SJCRH30 (cell line): Measurements from ENCODE around the gene NOL4L. TPM values are rescaled to one million over a fixed set of nuclear protein-coding genes. Genes with fewer than 3 reads are reported as not detected.
"Not testable (repeated sequence)": the region's sequence is repeated elsewhere in the genome, so short reads cannot be mapped to it uniquely, and the experiment has no call there.

Experiments
- DNase-seq, 2 experiments: peaks; one replicate each; pipeline ENCODE4 v3.0.0-alpha.2; 2015 to 2020
- H3K27ac ChIP-seq: fragments of 250-450 bp; sonication (Bioruptor Pico); 2 replicates; pipeline ENCODE4 v1.5.1; 2020; ENCODE audit warnings: mild to moderate bottlenecking, moderate library complexity
- H3K27me3 ChIP-seq: fragments of 250-450 bp; sonication (Bioruptor Pico); 2 replicates; pipeline ENCODE4 v1.5.1; 2020; ENCODE audit warnings: mild to moderate bottlenecking, moderate library complexity
- H3K36me3 ChIP-seq: fragments of 250-450 bp; sonication (Bioruptor Pico); 2 replicates; pipeline ENCODE4 v1.5.1; 2020; ENCODE audit warnings: mild to moderate bottlenecking, moderate library complexity
- H3K4me1 ChIP-seq: fragments of 250-450 bp; sonication (Bioruptor Pico); 2 replicates; pipeline ENCODE4 v1.5.1; 2020; ENCODE audit warnings: mild to moderate bottlenecking, moderate library complexity
- H3K4me3 ChIP-seq: fragments of 250-450 bp; sonication (Bioruptor Pico); 2 replicates; pipeline ENCODE4 v1.5.1; 2020; ENCODE audit warnings: mild to moderate bottlenecking, moderate library complexity
- H3K9me3 ChIP-seq: fragments of 250-450 bp; sonication (Bioruptor Pico); replicated peaks from 2 replicates; pipeline ENCODE4 v1.5.1; 2020; ENCODE audit warnings: mild to moderate bottlenecking, moderate library complexity
- total RNA-seq: library from RNA; depleted of rRNA; stranded (reverse); fragments of >200 nt; shearing (Covaris generic); gene quantifications from 2 replicates; pipeline ENCODE4 v1.2.3, GENCODE V29; 2014

NOL4L gene
- total RNA-seq, 1 experiment from 2014 or later: 2.4 TPM

DNA sequence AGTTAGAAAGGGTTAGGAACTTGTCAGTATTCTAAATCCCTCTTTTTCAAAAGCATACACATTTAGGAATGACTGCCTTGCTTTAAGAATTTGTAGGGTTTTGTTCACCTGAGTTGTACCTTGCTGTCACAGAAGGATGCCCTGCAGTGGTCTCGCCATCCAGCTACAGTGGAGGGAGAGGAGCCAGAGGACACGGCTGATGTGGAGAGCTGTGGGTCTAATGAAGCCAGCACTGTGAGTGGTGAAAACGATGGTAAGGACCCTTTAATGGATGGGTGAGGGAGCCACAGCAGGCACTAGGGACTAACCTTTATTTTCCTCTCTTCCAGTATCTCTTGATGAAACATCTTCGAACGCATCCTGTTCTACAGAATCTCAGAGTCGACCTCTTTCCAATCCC lies 157.1 kb downstream of the NOL4L start:
- peaks cover 61% of the 10 kb centered on the region for H3K36me3 ChIP-seq

DNA sequence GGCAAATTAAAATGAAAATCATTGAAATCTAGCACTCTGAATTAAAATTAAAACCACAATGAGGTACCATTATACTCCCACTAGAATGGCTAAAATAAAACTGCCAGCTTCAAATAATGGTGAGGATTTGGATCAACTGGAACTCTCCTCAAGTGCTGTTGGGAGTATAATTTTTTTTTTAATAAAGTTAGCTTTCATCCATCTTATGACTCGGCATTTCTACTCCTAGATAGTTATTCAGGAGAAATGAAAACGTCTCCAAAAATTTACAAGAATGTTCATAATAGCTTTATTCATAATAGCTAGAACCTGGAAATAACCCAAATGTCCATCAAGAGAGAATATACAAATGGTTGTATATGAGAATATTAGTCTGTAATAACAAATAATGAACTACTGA lies 163.8 kb downstream of the NOL4L start:
- Histone ChIP-seq H3K9me3 (no peaks in the 10 kb centered on the region), H3K4me1 (no peaks in the 10 kb centered on the region), H3K4me3 (no peak overlapping the region), H3K27me3 (no peaks in the 10 kb centered on the region), H3K36me3 (peaks cover 24% of the 10 kb centered on the region), H3K27ac (no peak overlapping the region)
- DNase-seq: no peak

More for the DNA sequence above, 157.1 kb downstream of the NOL4L start:
- H3K27me3 ChIP-seq: no peaks in the 10 kb centered on the region
- no peak for DNase-seq
- H3K9me3 ChIP-seq: no peaks in the 10 kb centered on the region
- H3K4me3 ChIP-seq: no peak overlapping the region
- H3K27ac ChIP-seq: no peak overlapping the region
- H3K4me1 ChIP-seq: no peaks in the 10 kb centered on the region

- no peaks in the 10 kb centered on the region for H3K9me3 ChIP-seq
- H3K36me3 ChIP-seq: peaks cover 20% of the 10 kb centered on the region
- H3K4me3 ChIP-seq: no peak overlapping the region
- H3K27ac ChIP-seq: no peak overlapping the region
- H3K4me1 ChIP-seq: no peaks in the 10 kb centered on the region
- H3K27me3 ChIP-seq: no peaks in the 10 kb centered on the region
- no peak for DNase-seq
Observed at GRCh38 chr20:32418376-32418775, 166.8 kb downstream of the NOL4L start.

GRCh38 chr20:32416206-32416605 lies 168.9 kb downstream of the NOL4L start:
- Histone ChIP-seq H3K4me1 (no peaks in the 10 kb centered on the region), H3K27me3 (no peaks in the 10 kb centered on the region), H3K9me3 (no peaks in the 10 kb centered on the region), H3K4me3 (no peak overlapping the region), H3K36me3 (peaks cover 19% of the 10 kb centered on the region), H3K27ac (no peak overlapping the region)
- DNase-seq: no peak

- H3K36me3 ChIP-seq: peaks cover 20% of the 10 kb centered on the region
- no peaks in the 10 kb centered on the region for H3K27me3 ChIP-seq
- H3K4me3 ChIP-seq: no peak overlapping the region
- no peaks in the 10 kb centered on the region for H3K4me1 ChIP-seq
- no peak overlapping the region for H3K27ac ChIP-seq
- no peaks in the 10 kb centered on the region for H3K9me3 ChIP-seq
- no peak for DNase-seq
Observed at GRCh38 chr20:32415494-32415893, 169.6 kb downstream of the NOL4L start.

GRCh38 chr20:32411955-32412706 lies 173.0 kb downstream of the NOL4L start:
- H3K4me1 ChIP-seq: no peaks in the 10 kb centered on the region
- DNase-seq: no peak
- H3K27ac ChIP-seq: no peak overlapping the region
- H3K36me3 ChIP-seq: peaks cover 25% of the 10 kb centered on the region
- no peaks in the 10 kb centered on the region for H3K9me3 ChIP-seq
- H3K4me3 ChIP-seq: no peak overlapping the region
- no peaks in the 10 kb centered on the region for H3K27me3 ChIP-seq

GRCh38 chr20:32407131-32407750 lies 177.9 kb downstream of the NOL4L start:
- H3K4me3 ChIP-seq, H3K4me1 ChIP-seq, H3K27ac ChIP-seq, H3K9me3 ChIP-seq, DNase-seq, H3K27me3 ChIP-seq: not testable (repeated sequence)
- H3K36me3 ChIP-seq: peaks cover 16% of the 10 kb centered on the region

DNA sequence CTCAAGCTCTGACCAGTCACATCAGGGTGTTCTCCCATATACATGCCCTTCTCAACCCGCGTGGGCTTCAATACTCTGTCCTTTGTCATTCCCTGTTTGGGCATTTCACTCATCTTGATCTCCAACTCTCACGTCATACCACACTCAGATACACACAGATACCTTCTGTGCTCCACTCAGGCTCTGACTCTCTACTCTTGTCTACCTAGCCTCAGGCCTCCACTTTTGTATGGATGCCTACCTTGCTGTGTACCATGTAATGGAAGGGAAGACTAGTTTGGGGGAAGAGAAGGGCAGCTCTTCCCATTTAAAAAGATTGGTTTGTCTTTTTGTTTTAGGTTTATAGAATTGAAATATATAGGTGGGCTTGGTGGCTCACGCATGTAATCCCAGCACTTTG lies 178.4 kb downstream of the NOL4L start:
- no peaks in the 10 kb centered on the region for H3K27me3 ChIP-seq
- DNase-seq: no peak
- H3K4me3 ChIP-seq: no peak overlapping the region
- H3K27ac ChIP-seq: no peak overlapping the region
- H3K4me1 ChIP-seq: no peaks in the 10 kb centered on the region
- H3K9me3 ChIP-seq: no peaks in the 10 kb centered on the region
- peaks cover 20% of the 10 kb centered on the region for H3K36me3 ChIP-seq

GRCh38 chr20:32404017-32404416 lies 181.1 kb downstream of the NOL4L start:
- H3K27ac ChIP-seq: no peak overlapping the region
- H3K27me3 ChIP-seq: no peaks in the 10 kb centered on the region
- H3K36me3 ChIP-seq: peaks cover 24% of the 10 kb centered on the region
- no peak for DNase-seq
- no peak overlapping the region for H3K4me3 ChIP-seq
- H3K4me1 ChIP-seq: no peaks in the 10 kb centered on the region
- H3K9me3 ChIP-seq: no peaks in the 10 kb centered on the region

DNA sequence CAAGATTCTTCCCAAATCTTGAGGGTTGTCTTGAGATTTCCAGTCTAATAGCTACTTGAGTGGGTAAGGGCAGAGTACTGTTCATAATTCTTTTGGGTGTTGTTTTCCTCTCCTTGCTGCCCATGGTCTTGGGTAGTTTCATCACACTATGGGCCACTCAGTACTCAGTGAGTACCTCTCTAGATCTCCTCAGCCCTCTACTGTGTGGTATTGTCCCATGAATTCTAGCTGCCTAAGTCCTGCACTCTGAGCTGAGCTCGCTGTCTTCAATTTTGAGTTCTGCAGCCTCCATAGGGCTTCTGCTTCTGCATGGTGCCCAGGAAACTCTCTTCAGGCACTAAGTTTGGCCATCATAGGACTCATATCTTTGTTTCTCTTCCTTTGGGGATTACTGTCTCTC lies 184.7 kb downstream of the NOL4L start:
- Histone ChIP-seq H3K27ac (no peak overlapping the region), H3K4me3 (no peak overlapping the region), H3K36me3 (peaks cover 17% of the 10 kb centered on the region), H3K27me3 (no peaks in the 10 kb centered on the region), H3K9me3 (no peaks in the 10 kb centered on the region), H3K4me1 (no peaks in the 10 kb centered on the region)
- DNase-seq: no peak

GRCh38 chr20:32397567-32398084 lies 187.5 kb downstream of the NOL4L start:
- Histone ChIP-seq H3K4me1 (no peaks in the 10 kb centered on the region), H3K36me3 (peaks cover 38% of the 10 kb centered on the region), H3K9me3 (no peaks in the 10 kb centered on the region; the same call in 1 of the 2 replicates), H3K27ac (no peak overlapping the region), H3K4me3 (no peak overlapping the region), H3K27me3 (no peaks in the 10 kb centered on the region)
- DNase-seq: no peak

GRCh38 chr20:32396646-32397160 lies 188.4 kb downstream of the NOL4L start:
- H3K36me3 ChIP-seq: peaks cover 39% of the 10 kb centered on the region

DNA sequence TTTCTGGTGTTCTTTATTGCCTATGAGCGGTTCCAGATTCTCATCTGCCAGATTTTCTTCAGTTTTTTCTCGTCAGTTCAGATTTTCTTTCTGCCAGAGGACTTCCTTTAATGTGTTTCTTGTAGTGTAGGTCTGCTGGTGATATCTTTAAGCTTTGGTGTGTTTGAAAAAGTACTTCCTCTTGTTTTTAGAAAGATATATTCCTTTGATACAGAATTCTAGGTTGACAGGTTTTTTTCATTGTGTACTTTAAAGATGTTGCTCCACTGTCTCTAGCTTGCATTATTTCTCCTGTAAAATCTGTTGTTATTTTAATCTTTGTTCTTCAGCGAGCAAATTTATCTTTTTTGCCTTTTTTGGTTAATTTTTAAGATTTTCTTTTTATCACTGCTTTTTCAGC lies 190.1 kb downstream of the NOL4L start:
- Histone ChIP-seq H3K27me3 (no peaks in the 10 kb centered on the region), H3K9me3 (no peaks in the 10 kb centered on the region; the same call in 1 of the 2 replicates), H3K36me3 (peaks cover 40% of the 10 kb centered on the region), H3K27ac (no peak overlapping the region), H3K4me1 (no peaks in the 10 kb centered on the region), H3K4me3 (no peak overlapping the region)
- no peak for DNase-seq

More at GRCh38 chr20:32396646-32397160, 188.4 kb downstream of the NOL4L start:
- Histone ChIP-seq H3K27ac (no peak overlapping the region), H3K4me3 (no peak overlapping the region), H3K27me3 (no peaks in the 10 kb centered on the region), H3K4me1 (no peaks in the 10 kb centered on the region), H3K9me3 (no peaks in the 10 kb centered on the region; the same call in 1 of the 2 replicates)
- DNase-seq: no peak
